Mesendoderm (in vitro differentiated cells): ENCODE data around the gene BAZ2B.

Experiments
- DNase-seq: peaks from one replicate; pipeline ENCODE4 v3.0.0; 2013
- H2AK5ac ChIP-seq: 2 replicates; pipeline ENCODE4 v1.6.1; 2013; ENCODE audit warnings: low read length, inconsistent platforms
- H2BK120ac ChIP-seq: 2 replicates; pipeline ENCODE4 v1.6.1; 2013; ENCODE audit warnings: low read depth, mild to moderate bottlenecking, low read length, moderate library complexity, mixed read lengths
- H2BK15ac ChIP-seq: replicated peaks from 2 replicates; pipeline ENCODE4 v1.6.1; 2013; ENCODE audit warnings: low read depth, mild to moderate bottlenecking, moderate library complexity
- H2BK5ac ChIP-seq: 2 replicates; pipeline ENCODE4 v1.6.1; 2013; ENCODE audit warnings: low read length, inconsistent platforms
- H3K18ac ChIP-seq: 2 replicates; pipeline ENCODE4 v1.6.1; 2013; ENCODE audit warnings: mild to moderate bottlenecking, low read length, mixed read lengths
- H3K23ac ChIP-seq: one replicate; pipeline ENCODE4 v1.6.1; 2013; ENCODE audit warnings: low read length
- H3K27ac ChIP-seq: 2 replicates; pipeline ENCODE4 v1.5.1; 2013; ENCODE audit warnings: low read depth, mild to moderate bottlenecking, inconsistent platforms, low read length, moderate library complexity
- H3K27me3 ChIP-seq: 2 replicates; pipeline ENCODE4 v1.6.1; 2013; ENCODE audit warnings: low read length, control low read depth, mild to moderate bottlenecking, inconsistent platforms; ENCODE audit not compliant: insufficient read depth, poor library complexity
- H3K36me3 ChIP-seq: 2 replicates; pipeline ENCODE4 v1.6.1; 2013; ENCODE audit warnings: low read length, inconsistent platforms; ENCODE audit not compliant: control insufficient read depth, insufficient read depth
- H3K4ac ChIP-seq: one replicate; pipeline ENCODE4 v1.6.1; 2013; ENCODE audit warnings: low read depth, mild to moderate bottlenecking, low read length, moderate library complexity
- H3K4me1 ChIP-seq: 2 replicates; pipeline ENCODE4 v1.6.1; 2013; ENCODE audit warnings: low read depth, low read length, inconsistent platforms; ENCODE audit not compliant: control insufficient read depth
- H3K4me2 ChIP-seq: 2 replicates; pipeline ENCODE4 v1.6.1; 2013; ENCODE audit warnings: low read length
- H3K4me3 ChIP-seq: 2 replicates; pipeline ENCODE4 v1.5.1; 2013; ENCODE audit warnings: mild to moderate bottlenecking, low read length
- H3K56ac ChIP-seq: one replicate; pipeline ENCODE4 v1.6.1; 2013; ENCODE audit warnings: low read length
- H3K79me1 ChIP-seq: 2 replicates; pipeline ENCODE4 v1.6.1; 2013; ENCODE audit warnings: low read length, inconsistent platforms
- H3K79me2 ChIP-seq: 2 replicates; pipeline ENCODE4 v1.6.1; 2013; ENCODE audit warnings: mild to moderate bottlenecking, low read length; ENCODE audit not compliant: control insufficient read depth, insufficient read depth
- H3K9ac ChIP-seq: 2 replicates; pipeline ENCODE4 v1.6.1; 2013; ENCODE audit warnings: low read length, inconsistent platforms
- H4K5ac ChIP-seq: one replicate; pipeline ENCODE4 v1.6.1; 2013; ENCODE audit warnings: low read length
- H4K8ac ChIP-seq: one replicate; pipeline ENCODE4 v1.6.1; 2013; ENCODE audit warnings: low read depth, mild to moderate bottlenecking, control low read depth, low read length, moderate library complexity
- WGBS: extraction: QIAGEN DNeasy Blood & Tissue Kit; methylation state at CpG from one replicate; pipeline ENCODE4 v1.1.7; 2013; ENCODE audit warnings: low lambda C conversion rate, missing lambda C conversion rate; ENCODE audit not compliant: insufficient coverage; ENCODE audit errors: extremely low coverage; 5-methylcytosine and 5-hydroxymethylcytosine counted together

BAZ2B gene

DNA sequence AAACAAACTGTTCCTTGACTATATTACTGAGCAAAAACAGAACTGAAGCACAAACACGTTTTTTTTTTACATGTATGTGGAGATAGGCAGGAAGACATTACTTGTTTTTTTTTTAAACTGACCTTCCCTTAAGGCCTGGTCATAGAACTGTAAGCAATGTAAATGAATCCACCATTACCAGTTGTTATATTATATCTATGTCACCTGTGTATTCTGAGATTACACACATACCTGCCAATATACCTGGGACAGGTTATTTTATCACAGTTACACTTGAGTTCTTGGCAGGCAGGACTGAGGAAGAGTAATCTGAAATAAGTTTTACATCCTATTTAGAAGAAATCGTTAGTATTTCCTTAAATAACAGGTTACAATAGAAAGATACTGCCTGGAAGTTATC is 155.3 kb downstream of the BAZ2B start:
- H4K8ac ChIP-seq: no peak overlapping the region
- H3K79me2 ChIP-seq: no peaks in the 10 kb centered on the region
- H2BK5ac ChIP-seq: no peak overlapping the region
- no peaks in the 10 kb centered on the region for H3K4me1 ChIP-seq
- H2AK5ac ChIP-seq: no peak overlapping the region
- no peak for DNase-seq
- H4K5ac ChIP-seq: no peak overlapping the region
- H3K4me2 ChIP-seq: no peak overlapping the region
- no CpG with 5 or more reads among the region's 2 CpGs for WGBS
- H3K27me3 ChIP-seq: no peaks in the 10 kb centered on the region
- no peak overlapping the region for H2BK15ac ChIP-seq
- no peak overlapping the region for H3K18ac ChIP-seq
- no peak overlapping the region for H2BK120ac ChIP-seq
- H3K79me1 ChIP-seq: no peaks in the 10 kb centered on the region
- no peak overlapping the region for H3K56ac ChIP-seq
- no peak overlapping the region for H3K4ac ChIP-seq
- H3K23ac ChIP-seq: no peak overlapping the region
- no peaks in the 10 kb centered on the region for H3K36me3 ChIP-seq
- no peak overlapping the region for H3K4me3 ChIP-seq
- H3K9ac ChIP-seq: no peak overlapping the region
- no peak overlapping the region for H3K27ac ChIP-seq

DNA sequence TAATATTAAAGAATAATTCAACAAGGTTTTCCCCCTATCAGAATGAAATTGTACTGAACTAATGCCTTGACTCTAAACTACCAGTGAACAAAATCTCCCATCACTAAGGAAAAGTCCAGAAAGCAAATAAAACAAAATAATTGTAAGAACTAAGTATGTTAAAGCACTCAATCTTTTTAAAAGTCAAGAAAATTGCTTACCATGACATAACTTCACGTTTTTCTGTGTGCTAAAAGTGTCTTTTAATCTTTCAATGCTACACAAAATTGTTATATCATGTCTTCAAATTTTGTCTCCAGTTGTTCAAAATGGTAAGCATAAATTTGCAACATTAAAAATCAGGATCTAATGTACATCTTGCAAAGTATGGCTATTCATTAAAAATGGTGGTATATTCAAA is 156.1 kb downstream of the BAZ2B start:
- no peak overlapping the region for H3K23ac ChIP-seq
- no peak overlapping the region for H3K4me3 ChIP-seq
- no peak overlapping the region for H2BK5ac ChIP-seq
- no peaks in the 10 kb centered on the region for H3K4me1 ChIP-seq
- no peak overlapping the region for H4K8ac ChIP-seq
- H2AK5ac ChIP-seq: no peak overlapping the region
- H3K79me2 ChIP-seq: no peaks in the 10 kb centered on the region
- H2BK15ac ChIP-seq: no peak overlapping the region
- H3K27me3 ChIP-seq: no peaks in the 10 kb centered on the region
- no peak overlapping the region for H2BK120ac ChIP-seq
- no peak overlapping the region for H3K18ac ChIP-seq
- H3K9ac ChIP-seq: no peak overlapping the region
- H3K27ac ChIP-seq: no peak overlapping the region
- no peaks in the 10 kb centered on the region for H3K79me1 ChIP-seq
- no peak for DNase-seq
- H3K4ac ChIP-seq: no peak overlapping the region
- no peak overlapping the region for H3K56ac ChIP-seq
- no peak overlapping the region for H4K5ac ChIP-seq
- H3K36me3 ChIP-seq: no peaks in the 10 kb centered on the region
- H3K4me2 ChIP-seq: no peak overlapping the region
- no CpG with 5 or more reads among the region's 1 CpG for WGBS

DNA sequence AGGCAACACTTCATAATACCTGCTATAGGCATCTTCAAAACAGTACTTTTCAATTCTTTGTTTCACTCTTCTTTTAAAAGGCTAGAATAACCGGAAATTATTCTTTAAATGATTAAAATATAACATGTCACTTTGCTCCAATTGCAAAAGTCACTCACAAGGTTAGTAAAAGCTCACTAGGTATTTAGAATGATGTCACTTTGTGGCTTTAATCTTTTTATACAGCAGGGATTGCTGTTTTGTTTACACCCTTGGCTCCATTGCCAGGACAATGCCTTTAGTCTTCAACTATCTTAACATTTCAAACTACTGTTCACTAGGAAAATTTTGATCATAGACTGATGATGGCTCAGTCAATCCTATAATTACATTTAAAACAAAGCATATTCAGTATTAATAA is 157.1 kb downstream of the BAZ2B start:
- no peak overlapping the region for H3K4me2 ChIP-seq
- H3K4me3 ChIP-seq: no peak overlapping the region
- H3K79me2 ChIP-seq: no peaks in the 10 kb centered on the region
- H4K5ac ChIP-seq: no peak overlapping the region
- no peak overlapping the region for H3K56ac ChIP-seq
- no peaks in the 10 kb centered on the region for H3K27me3 ChIP-seq
- no peaks in the 10 kb centered on the region for H3K79me1 ChIP-seq
- no peak overlapping the region for H3K23ac ChIP-seq
- H4K8ac ChIP-seq: no peak overlapping the region
- H2BK5ac ChIP-seq: no peak overlapping the region
- no peaks in the 10 kb centered on the region for H3K36me3 ChIP-seq
- no peak overlapping the region for H3K9ac ChIP-seq
- no CpG with 5 or more reads among the region's 1 CpG for WGBS
- H3K27ac ChIP-seq: no peak overlapping the region
- H2AK5ac ChIP-seq: no peak overlapping the region
- no peak overlapping the region for H2BK120ac ChIP-seq
- no peak overlapping the region for H3K18ac ChIP-seq
- no peak for DNase-seq
- no peaks in the 10 kb centered on the region for H3K4me1 ChIP-seq
- H3K4ac ChIP-seq: no peak overlapping the region
- no peak overlapping the region for H2BK15ac ChIP-seq

DNA sequence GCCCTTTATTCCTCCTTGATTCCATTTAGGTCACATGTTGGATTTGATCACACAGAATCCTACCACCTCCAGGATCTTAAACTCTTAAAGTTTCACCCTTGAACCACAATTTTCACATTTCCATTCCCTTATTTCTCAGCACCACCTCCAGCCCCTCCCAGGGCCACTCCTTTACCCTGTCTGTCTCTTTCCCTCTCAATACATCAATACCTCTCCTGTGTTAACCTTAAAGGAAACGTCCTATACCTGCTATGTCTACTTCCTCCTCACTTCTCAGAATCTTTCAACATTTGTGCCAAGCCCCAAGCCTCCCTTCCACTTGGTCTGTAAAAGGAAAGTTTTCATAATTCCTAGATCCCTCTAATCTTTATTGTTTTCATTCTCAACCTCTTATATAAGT is 158.8 kb downstream of the BAZ2B start:
- Histone ChIP-seq H3K27me3 (no peaks in the 10 kb centered on the region), H3K4me1 (no peaks in the 10 kb centered on the region), H2AK5ac (no peak overlapping the region), H3K4ac (no peak overlapping the region), H4K8ac (no peak overlapping the region), H4K5ac (no peak overlapping the region), H3K9ac (no peak overlapping the region), H3K18ac (no peak overlapping the region), H3K79me1 (no peaks in the 10 kb centered on the region), H3K27ac (no peak overlapping the region), H3K36me3 (no peaks in the 10 kb centered on the region), H2BK120ac (no peak overlapping the region), H3K4me2 (no peak overlapping the region), H3K56ac (no peak overlapping the region), H3K23ac (no peak overlapping the region), H3K79me2 (no peaks in the 10 kb centered on the region), H3K4me3 (no peak overlapping the region), H2BK15ac (no peak overlapping the region), H2BK5ac (no peak overlapping the region)
- no peak for DNase-seq
- no CpG with 5 or more reads among the region's 1 CpG for WGBS

DNA sequence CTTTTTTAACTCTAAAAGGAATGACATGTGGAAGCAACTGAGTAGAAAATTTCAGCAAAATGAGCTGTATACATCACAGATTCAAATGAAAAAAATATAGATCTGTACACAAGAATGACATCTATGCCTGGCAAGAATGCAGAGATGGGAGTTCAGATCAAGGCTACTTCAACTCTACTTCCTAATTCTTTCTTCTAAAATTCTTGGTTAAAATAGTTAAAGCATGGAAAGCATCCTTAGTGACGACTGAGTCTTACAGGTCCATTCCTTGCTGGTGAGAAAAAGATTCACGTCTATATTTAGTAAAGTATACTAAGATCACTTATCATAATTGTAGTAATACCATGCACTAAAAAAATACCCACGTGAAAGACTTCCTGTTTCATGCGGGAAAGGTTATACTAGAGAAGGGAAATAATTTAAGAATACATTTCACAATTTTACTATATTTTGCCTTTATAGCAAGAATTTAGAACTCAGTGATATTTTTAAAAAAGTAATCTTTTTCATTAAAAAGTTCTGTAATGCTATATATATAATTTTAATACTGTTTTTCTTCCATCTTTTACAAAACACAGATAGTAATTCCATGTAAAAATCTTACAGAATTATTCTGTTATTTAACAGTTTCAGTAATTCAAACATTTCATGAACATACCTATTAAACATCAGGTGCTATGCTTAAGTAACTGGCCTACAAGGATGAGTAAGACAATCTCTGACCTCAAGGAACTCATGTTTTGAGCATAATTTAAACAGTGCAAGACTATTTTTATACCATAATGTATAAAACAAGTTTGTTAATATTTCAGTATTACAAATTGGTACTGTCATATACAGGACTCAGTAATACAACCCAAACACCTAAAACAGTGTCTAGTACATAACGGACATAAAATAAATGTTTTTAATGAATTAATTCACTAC is 159.6 kb downstream of the BAZ2B start:
- no peak overlapping the region for H3K56ac ChIP-seq
- H3K4me1 ChIP-seq: no peaks in the 10 kb centered on the region
- no peak overlapping the region for H3K18ac ChIP-seq
- no peak overlapping the region for H3K27ac ChIP-seq
- H3K79me2 ChIP-seq: no peaks in the 10 kb centered on the region
- no peak overlapping the region for H2BK120ac ChIP-seq
- H3K9ac ChIP-seq: no peak overlapping the region
- no peak overlapping the region for H4K5ac ChIP-seq
- no peak overlapping the region for H3K4ac ChIP-seq
- no peak overlapping the region for H2BK5ac ChIP-seq
- no peaks in the 10 kb centered on the region for H3K79me1 ChIP-seq
- H3K36me3 ChIP-seq: no peaks in the 10 kb centered on the region
- no peak overlapping the region for H2AK5ac ChIP-seq
- no peak overlapping the region for H3K4me2 ChIP-seq
- H2BK15ac ChIP-seq: no peak overlapping the region
- H3K4me3 ChIP-seq: no peak overlapping the region
- DNase-seq: no peak
- H4K8ac ChIP-seq: no peak overlapping the region
- no CpG with 5 or more reads among the region's 5 CpGs for WGBS
- no peak overlapping the region for H3K23ac ChIP-seq
- H3K27me3 ChIP-seq: no peaks in the 10 kb centered on the region
